C4-2B (cell line): ENCODE results near the gene ARHGAP10.

Source experiments
- H3K27ac ChIP-seq: fragments of 450-650 bp; 2 replicates; pipeline ENCODE4 v1.5.1; 2017
- ZFX ChIP-seq: fragments of 450-650 bp; IDR thresholded peaks from 2 replicates; pipeline ENCODE4 v1.6.1; 2017
- TF ChIP-seq, protein P1 (sequence below): fragments of 450-650 bp; conservative IDR thresholded peaks from 2 replicates; pipeline ENCODE4 v1.5.1; 2017; ENCODE audit warnings: mild to moderate bottlenecking

Gene ARHGAP10

DNA sequence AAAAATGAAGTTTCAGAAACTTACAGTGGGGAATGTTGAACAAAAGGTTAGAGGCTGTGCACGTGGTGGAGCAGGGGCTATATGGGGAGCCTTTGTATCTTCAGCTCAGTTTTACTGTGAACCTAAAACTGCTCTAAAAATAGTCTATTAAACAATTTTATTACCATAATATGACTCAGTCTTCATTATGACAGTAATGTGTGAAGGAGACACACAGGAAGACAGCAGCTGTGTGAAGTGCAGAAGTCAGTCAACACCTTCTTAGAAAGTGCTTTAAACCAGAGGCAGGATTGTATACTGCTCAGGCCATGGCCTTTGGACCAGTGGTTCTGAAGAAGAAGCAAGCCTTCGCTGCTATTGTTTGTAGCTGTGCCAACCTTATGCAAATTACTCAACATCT is 89.7 kb downstream of the ARHGAP10 start:
- H3K27ac ChIP-seq = no peak overlapping the region
- TF ChIP-seq ZFX = no peak
- TF ChIP-seq, protein P1, sequence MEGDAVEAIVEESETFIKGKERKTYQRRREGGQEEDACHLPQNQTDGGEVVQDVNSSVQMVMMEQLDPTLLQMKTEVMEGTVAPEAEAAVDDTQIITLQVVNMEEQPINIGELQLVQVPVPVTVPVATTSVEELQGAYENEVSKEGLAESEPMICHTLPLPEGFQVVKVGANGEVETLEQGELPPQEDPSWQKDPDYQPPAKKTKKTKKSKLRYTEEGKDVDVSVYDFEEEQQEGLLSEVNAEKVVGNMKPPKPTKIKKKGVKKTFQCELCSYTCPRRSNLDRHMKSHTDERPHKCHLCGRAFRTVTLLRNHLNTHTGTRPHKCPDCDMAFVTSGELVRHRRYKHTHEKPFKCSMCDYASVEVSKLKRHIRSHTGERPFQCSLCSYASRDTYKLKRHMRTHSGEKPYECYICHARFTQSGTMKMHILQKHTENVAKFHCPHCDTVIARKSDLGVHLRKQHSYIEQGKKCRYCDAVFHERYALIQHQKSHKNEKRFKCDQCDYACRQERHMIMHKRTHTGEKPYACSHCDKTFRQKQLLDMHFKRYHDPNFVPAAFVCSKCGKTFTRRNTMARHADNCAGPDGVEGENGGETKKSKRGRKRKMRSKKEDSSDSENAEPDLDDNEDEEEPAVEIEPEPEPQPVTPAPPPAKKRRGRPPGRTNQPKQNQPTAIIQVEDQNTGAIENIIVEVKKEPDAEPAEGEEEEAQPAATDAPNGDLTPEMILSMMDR = no peak

DNA sequence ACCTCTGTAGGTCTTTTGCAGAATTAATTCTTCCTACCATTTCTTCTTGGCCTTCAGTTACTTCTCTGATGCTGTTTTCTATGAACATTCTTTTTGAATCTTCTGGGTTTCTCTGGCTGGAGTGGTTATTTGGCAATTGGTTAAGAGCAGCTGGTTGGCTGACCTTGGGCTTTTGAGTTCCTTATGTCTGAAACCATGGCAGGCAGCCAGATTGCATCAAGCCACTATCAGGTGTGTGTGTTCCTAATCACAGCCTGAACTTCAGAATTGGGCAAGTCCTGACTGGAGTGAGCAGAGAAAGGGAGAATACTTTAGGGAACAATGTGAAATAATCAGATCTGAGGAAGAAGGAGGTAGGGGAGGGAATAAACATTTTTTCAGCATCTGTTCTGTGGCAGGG is 90.2 kb downstream of the ARHGAP10 start:
- no peak for TF ChIP-seq ZFX
- TF ChIP-seq, protein P1 = no peak
- H3K27ac ChIP-seq = peak overlapping the region; percentile 21; the same call in 1 of the 2 replicates

DNA sequence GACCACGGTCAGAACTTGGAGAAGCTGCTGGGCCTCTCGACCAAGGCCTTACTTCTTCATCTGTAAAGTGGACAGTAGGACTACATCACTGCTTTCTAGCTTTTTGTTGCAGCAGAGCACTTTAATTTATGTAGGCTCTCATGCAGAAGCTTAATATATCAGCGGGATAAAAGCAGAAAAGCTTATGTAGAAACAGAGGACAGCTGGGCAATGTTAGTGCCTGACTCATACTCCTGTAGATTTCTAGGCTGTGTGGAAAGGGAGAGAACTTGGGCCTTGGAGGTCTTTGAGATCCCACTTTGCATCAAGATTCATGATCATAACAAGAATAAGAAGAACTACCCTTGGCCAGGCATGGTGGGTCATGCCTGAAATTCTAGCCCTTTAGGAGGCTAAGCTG is 91.2 kb downstream of the ARHGAP10 start:
- TF ChIP-seq, protein P1 = no peak
- no peak for TF ChIP-seq ZFX
- no peak overlapping the region for H3K27ac ChIP-seq

DNA sequence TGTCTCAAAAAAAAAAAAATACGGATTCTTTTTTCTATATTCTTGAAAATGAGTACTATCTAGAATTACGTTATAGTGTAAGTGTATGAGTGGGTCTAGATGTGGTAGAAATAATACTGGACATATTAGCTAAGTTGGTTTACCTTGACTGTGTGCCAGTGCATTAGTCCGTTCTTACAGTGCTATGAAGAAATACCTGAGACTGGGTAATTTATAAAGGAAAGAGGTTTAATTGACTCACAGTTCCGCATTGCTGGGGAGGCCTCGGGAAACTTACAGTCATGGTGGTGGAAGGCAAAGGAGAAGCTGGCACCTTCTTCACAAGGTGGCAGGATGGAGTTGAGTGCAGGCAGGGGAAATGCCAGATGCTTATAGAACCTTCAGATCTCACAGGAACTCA is 92.4 kb downstream of the ARHGAP10 start:
- H3K27ac ChIP-seq = no peak overlapping the region
- TF ChIP-seq, protein P1 = no peak
- no peak for TF ChIP-seq ZFX

DNA sequence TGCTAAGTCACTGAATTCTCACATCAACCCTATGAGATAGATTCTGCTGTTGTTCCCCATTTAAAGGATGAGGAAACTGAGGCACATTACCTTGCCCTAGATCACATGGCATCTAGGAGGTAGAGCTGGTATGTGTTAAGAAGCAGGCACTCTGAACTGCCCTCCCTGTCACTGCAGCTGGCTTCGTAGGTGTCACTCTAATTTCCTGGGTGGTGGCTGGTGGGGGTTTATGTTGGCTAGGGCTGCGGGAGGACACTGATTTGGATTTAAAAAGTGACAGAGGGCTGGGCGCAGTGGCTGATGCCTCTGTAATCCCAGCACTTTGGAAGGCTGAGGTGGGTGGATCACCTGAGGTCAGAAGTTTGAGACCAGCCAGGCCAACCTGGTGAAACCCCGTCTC is 93.0 kb downstream of the ARHGAP10 start:
- no peak overlapping the region for H3K27ac ChIP-seq
- no peak for TF ChIP-seq ZFX
- TF ChIP-seq, protein P1 = no peak

DNA sequence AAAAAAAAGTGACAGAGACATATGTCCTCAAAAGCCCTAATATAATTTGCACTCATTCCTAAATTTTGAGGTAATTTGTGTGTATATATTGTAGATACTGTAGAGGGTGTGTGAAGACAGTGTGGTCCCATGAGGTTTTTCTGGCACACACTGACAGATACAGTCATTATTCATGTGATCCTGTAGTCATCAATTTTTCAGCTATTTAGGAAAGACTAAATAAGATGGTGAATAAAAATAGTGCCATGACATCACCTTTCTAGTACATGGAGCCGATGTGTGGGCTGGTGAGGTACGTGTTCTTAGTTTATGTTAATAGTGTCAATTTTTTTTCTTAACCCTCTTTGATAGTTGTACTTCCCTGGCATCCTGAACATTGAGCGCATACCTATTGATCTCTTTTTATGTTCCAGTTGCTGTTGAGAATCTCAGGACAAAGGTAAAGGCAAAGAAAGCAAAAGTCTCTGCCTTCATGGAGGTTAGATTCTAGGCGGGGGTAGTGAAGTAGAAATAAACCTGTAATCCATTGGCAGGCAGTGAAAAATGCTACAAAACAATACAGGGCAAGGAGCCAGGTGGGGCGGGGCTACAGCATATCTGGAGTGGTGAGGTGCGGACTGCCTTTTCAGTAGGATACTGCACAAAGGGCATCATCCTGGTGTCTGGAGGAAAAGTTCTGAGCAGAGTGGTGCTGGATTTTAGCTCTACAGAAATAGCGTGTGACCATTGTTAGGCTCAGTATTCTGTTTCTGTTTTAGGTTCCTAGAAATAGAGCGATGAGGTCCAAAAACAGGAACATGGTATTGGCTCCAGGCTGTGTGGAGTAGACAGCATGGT is 93.8 kb downstream of the ARHGAP10 start:
- no peak for TF ChIP-seq ZFX
- TF ChIP-seq, protein P1 = no peak
- H3K27ac ChIP-seq = no peak overlapping the region

DNA sequence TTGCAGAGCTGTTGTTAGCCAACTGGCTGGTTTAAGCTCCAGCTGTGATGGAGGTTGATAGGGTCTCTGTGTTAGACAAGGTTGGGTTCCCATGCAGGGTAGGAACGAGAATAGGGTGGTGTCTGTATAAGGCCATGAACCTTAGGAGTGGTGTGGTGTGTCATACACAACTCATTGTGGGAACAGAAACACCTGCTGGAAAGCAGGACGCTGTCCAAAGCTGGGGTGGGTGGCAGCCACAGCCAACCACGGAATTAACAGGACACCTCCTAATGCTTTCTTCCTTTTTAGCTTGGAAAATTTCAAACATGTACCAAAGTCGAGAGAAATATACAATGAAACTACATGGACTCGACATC is 94.4 kb downstream of the ARHGAP10 start:
- no peak overlapping the region for H3K27ac ChIP-seq
- TF ChIP-seq, protein P1 = no peak
- no peak for TF ChIP-seq ZFX
